ENCODE data around the gene SPTSSA.
"Not testable (repeated sequence)": the region's sequence is repeated elsewhere in the genome, so short reads cannot be mapped to it uniquely, and the experiment has no call there.

SPTSSA gene

DNA sequence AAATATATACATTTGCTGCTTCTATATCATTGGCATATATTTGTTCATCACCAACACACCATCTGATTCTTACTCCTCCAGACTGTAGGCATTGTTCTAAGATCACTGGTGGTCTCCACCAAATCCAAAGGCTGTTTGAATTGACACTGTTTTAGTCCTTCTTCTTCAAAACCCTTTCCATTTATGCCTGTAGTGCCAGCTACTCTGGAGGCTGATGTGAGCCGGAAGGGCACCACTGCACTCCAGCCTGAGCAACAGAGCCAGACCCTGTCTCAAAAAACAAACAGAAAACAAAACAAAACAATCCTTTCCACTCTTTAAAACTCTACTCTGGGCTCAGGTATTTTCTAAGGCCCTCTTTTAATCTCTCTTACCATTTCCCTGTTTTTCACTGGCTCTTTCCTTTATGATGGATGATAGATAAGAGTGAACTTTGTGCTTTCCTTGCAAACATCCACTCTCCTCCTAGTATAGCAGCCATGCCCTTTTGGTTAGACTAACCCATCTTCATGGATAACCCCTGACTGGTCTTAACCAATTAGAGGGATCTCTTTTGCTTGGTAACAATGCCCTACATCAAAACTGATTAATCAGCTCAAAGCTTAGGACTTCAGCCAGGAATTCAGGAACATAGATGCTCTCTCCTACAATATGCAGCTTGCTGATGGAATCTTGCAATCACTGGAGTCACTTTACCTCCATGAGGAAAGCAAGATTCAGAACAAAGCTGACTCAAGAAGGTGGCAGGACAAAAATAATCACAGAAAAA, 24.9 kb downstream of the SPTSSA start:
- ATAC-seq (replicated peaks; ENCODE audit: extremely low read depth, poor library complexity, severe bottlenecking) (no peak), DNase-seq (ENCODE audit: low spot score in 2 of 2) (no peak)
- Mint-ChIP-seq H3K27me3 (no peaks in the 10 kb centered on the region), H3K36me3 (ENCODE audit: insufficient read depth) (no peaks in the 10 kb centered on the region), H3K9me3 (no peaks in the 10 kb centered on the region), H3K4me3 (no peak overlapping the region), H3K4me1 (peaks cover 14% of the 10 kb centered on the region), H3K27ac (ENCODE audit: low read depth) (no peak overlapping the region)

- ATAC-seq (replicated peaks; ENCODE audit: extremely low read depth, poor library complexity, severe bottlenecking), result no peak
- no peaks in the 10 kb centered on the region for H3K36me3 Mint-ChIP-seq (ENCODE audit: insufficient read depth)
- H3K4me1 Mint-ChIP-seq, result peaks cover 6% of the 10 kb centered on the region
- no peak overlapping the region for H3K4me3 Mint-ChIP-seq
- no peaks in the 10 kb centered on the region for H3K9me3 Mint-ChIP-seq
- no peak overlapping the region for H3K27ac Mint-ChIP-seq (ENCODE audit: low read depth)
- no peaks in the 10 kb centered on the region for H3K27me3 Mint-ChIP-seq
- no peak for DNase-seq (ENCODE audit: low spot score in 2 of 2)
Observed at GRCh38 chr14:34436118-34436905, 25.7 kb downstream of the SPTSSA start.

DNA sequence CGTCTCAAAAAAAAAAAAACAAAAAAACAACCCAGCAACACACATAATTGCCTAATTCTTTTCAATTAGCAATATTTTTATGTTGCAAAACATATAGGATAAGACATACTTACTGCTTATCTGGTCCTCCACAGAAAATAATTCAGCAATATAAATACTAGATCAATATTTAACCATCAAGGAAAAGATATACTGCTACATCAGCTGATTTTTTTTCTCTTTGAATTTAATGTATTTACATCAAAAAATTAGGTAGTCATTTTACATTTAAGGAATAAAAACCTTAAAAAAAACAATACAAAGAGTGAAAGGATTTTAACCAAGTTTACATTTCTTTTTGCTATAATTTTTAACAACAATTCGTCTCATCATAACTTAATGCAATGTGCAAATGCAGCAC, 28.1 kb downstream of the SPTSSA start:
- Mint-ChIP-seq H3K36me3 (ENCODE audit: insufficient read depth) (no peaks in the 10 kb centered on the region), H3K9me3 (no peaks in the 10 kb centered on the region), H3K4me3 (no peak overlapping the region), H3K27me3 (no peaks in the 10 kb centered on the region), H3K4me1 (peaks cover 6% of the 10 kb centered on the region), H3K27ac (ENCODE audit: low read depth) (no peak overlapping the region)
- DNase-seq (ENCODE audit: low spot score in 2 of 2) (no peak), ATAC-seq (replicated peaks; ENCODE audit: extremely low read depth, poor library complexity, severe bottlenecking) (no peak)

DNA sequence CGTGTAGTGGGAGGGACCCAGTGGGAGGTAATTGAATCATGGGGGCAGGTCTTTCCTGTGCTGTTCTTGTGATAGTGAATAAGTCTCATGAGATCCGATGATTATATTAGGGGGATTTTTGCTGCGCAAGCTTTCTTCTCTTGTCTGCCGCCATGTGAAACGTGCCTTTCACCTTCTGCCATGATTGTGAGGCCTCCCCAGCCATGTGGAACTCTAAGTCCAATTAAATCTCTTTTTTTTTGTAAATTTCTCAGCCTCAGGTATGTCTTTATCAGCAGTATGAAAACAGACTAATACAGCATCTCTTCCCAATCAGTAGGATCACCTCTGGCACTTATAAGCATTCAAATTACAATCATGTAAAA, 34.0 kb downstream of the SPTSSA start:
- H3K27me3 Mint-ChIP-seq, result peaks cover 11% of the 10 kb centered on the region
- H3K9me3 Mint-ChIP-seq; H3K4me1 Mint-ChIP-seq; H3K4me3 Mint-ChIP-seq; H3K36me3 Mint-ChIP-seq (ENCODE audit: insufficient read depth); DNase-seq (ENCODE audit: low spot score in 2 of 2); ATAC-seq (replicated peaks; ENCODE audit: extremely low read depth, poor library complexity, severe bottlenecking); H3K27ac Mint-ChIP-seq (ENCODE audit: low read depth): not testable (repeated sequence)

GRCh38 chr14:34426313-34427295, 35.4 kb downstream of the SPTSSA start:
- H3K4me1 Mint-ChIP-seq, result no peaks in the 10 kb centered on the region
- no peak overlapping the region for H3K4me3 Mint-ChIP-seq
- ATAC-seq (replicated peaks; ENCODE audit: extremely low read depth, poor library complexity, severe bottlenecking) (no peak), DNase-seq (ENCODE audit: low spot score in 2 of 2) (no peak)
- no peak overlapping the region for H3K27ac Mint-ChIP-seq (ENCODE audit: low read depth)
- peaks cover 11% of the 10 kb centered on the region for H3K27me3 Mint-ChIP-seq
- peaks cover 2% of the 10 kb centered on the region for H3K9me3 Mint-ChIP-seq
- peaks cover 2% of the 10 kb centered on the region for H3K36me3 Mint-ChIP-seq (ENCODE audit: insufficient read depth)

GRCh38 chr14:34425095-34425851, 36.8 kb downstream of the SPTSSA start:
- H3K36me3 Mint-ChIP-seq (ENCODE audit: insufficient read depth), result peaks cover 2% of the 10 kb centered on the region
- no peak for ATAC-seq (replicated peaks; ENCODE audit: extremely low read depth, poor library complexity, severe bottlenecking)
- H3K27me3 Mint-ChIP-seq, result peaks cover 11% of the 10 kb centered on the region
- H3K27ac Mint-ChIP-seq (ENCODE audit: low read depth), result no peak overlapping the region
- DNase-seq (ENCODE audit: low spot score in 2 of 2), result no peak
- no peaks in the 10 kb centered on the region for H3K4me1 Mint-ChIP-seq
- no peak overlapping the region for H3K4me3 Mint-ChIP-seq
- peaks cover 6% of the 10 kb centered on the region for H3K9me3 Mint-ChIP-seq

DNA sequence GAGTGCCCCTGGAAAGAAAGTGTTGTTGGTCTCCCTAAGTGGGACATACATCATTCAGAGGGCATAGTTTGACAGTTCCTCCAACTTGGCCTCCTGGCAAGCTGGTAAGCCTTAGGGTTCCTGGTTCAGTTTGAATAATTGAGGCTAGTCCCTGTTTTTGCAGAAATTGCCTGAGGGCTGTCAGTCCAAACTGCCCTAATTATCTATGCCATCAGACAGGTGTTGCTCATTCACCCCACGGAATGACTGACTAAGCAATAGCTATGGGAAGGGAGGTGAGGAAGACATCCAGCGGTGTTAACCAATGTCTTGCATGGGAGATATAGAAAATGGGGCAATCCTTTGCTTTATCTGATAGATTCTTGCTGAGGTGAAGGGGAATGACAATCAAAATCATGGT, 37.6 kb downstream of the SPTSSA start:
- no peak overlapping the region for H3K4me3 Mint-ChIP-seq
- peaks cover 2% of the 10 kb centered on the region for H3K36me3 Mint-ChIP-seq (ENCODE audit: insufficient read depth)
- peaks cover 6% of the 10 kb centered on the region for H3K9me3 Mint-ChIP-seq
- no peaks in the 10 kb centered on the region for H3K4me1 Mint-ChIP-seq
- DNase-seq (ENCODE audit: low spot score in 2 of 2), result no peak
- no peak overlapping the region for H3K27ac Mint-ChIP-seq (ENCODE audit: low read depth)
- ATAC-seq (replicated peaks; ENCODE audit: extremely low read depth, poor library complexity, severe bottlenecking), result no peak
- H3K27me3 Mint-ChIP-seq, result peaks cover 11% of the 10 kb centered on the region

GRCh38 chr14:34423445-34423844, 38.6 kb downstream of the SPTSSA start:
- no peak overlapping the region for H3K27ac Mint-ChIP-seq (ENCODE audit: low read depth)
- H3K27me3 Mint-ChIP-seq, result peaks cover 12% of the 10 kb centered on the region

GRCh38 chr14:34420547-34421150, 41.4 kb downstream of the SPTSSA start:
- peaks cover 6% of the 10 kb centered on the region for H3K9me3 Mint-ChIP-seq
- ATAC-seq (replicated peaks; ENCODE audit: extremely low read depth, poor library complexity, severe bottlenecking) (no peak), DNase-seq (ENCODE audit: low spot score in 2 of 2) (no peak)
- H3K4me3 Mint-ChIP-seq, result no peak overlapping the region
- peaks cover 2% of the 10 kb centered on the region for H3K36me3 Mint-ChIP-seq (ENCODE audit: insufficient read depth)
- H3K4me1 Mint-ChIP-seq, result no peaks in the 10 kb centered on the region
- no peak overlapping the region for H3K27ac Mint-ChIP-seq (ENCODE audit: low read depth)
- H3K27me3 Mint-ChIP-seq, result peaks cover 22% of the 10 kb centered on the region

More at GRCh38 chr14:34423445-34423844, 38.6 kb downstream of the SPTSSA start:
- ATAC-seq (replicated peaks; ENCODE audit: extremely low read depth, poor library complexity, severe bottlenecking) (no peak), DNase-seq (ENCODE audit: low spot score in 2 of 2) (no peak)
- Mint-ChIP-seq H3K4me3 (no peak overlapping the region), H3K9me3 (peaks cover 6% of the 10 kb centered on the region), H3K4me1 (no peaks in the 10 kb centered on the region), H3K36me3 (ENCODE audit: insufficient read depth) (peaks cover 2% of the 10 kb centered on the region)

GRCh38 chr14:34409721-34410120, 52.3 kb downstream of the SPTSSA start:
- no peaks in the 10 kb centered on the region for H3K36me3 Mint-ChIP-seq (ENCODE audit: insufficient read depth)
- H3K27ac Mint-ChIP-seq (ENCODE audit: low read depth), result no peak overlapping the region
- ATAC-seq (replicated peaks; ENCODE audit: extremely low read depth, poor library complexity, severe bottlenecking), result no peak

GRCh38 chr14:34407951-34408350, 54.1 kb downstream of the SPTSSA start:
- H3K27me3 Mint-ChIP-seq, result peaks cover 10% of the 10 kb centered on the region
- ATAC-seq (replicated peaks; ENCODE audit: extremely low read depth, poor library complexity, severe bottlenecking), result no peak
- peaks cover 16% of the 10 kb centered on the region for H3K9me3 Mint-ChIP-seq
- H3K4me3 Mint-ChIP-seq, result no peak overlapping the region
- H3K4me1 Mint-ChIP-seq, result no peaks in the 10 kb centered on the region
- no peak overlapping the region for H3K27ac Mint-ChIP-seq (ENCODE audit: low read depth)
- H3K36me3 Mint-ChIP-seq (ENCODE audit: insufficient read depth), result no peaks in the 10 kb centered on the region
- no peak for DNase-seq (ENCODE audit: low spot score in 2 of 2)

More at GRCh38 chr14:34409721-34410120, 52.3 kb downstream of the SPTSSA start:
- no peak for DNase-seq (ENCODE audit: low spot score in 2 of 2)
- H3K4me3 Mint-ChIP-seq, result no peak overlapping the region
- H3K4me1 Mint-ChIP-seq, result no peaks in the 10 kb centered on the region
- H3K27me3 Mint-ChIP-seq, result peaks cover 10% of the 10 kb centered on the region
- peaks cover 16% of the 10 kb centered on the region for H3K9me3 Mint-ChIP-seq
